Measurements from ENCODE around the gene PDE6B. TPM values are rescaled to one million over a fixed set of nuclear protein-coding genes. Genes with fewer than 3 reads are reported as not detected.
A peak's percentile ranks its signal among the peaks of the same experiment; 100 is the strongest.

Gene PDE6B
- total and polyA plus RNA-seq, 2 of the 13 experiments (the other 11 are each of a cell fraction or from before 2014, with no cell fraction given) = 0.38 to 0.40 TPM

DNA sequence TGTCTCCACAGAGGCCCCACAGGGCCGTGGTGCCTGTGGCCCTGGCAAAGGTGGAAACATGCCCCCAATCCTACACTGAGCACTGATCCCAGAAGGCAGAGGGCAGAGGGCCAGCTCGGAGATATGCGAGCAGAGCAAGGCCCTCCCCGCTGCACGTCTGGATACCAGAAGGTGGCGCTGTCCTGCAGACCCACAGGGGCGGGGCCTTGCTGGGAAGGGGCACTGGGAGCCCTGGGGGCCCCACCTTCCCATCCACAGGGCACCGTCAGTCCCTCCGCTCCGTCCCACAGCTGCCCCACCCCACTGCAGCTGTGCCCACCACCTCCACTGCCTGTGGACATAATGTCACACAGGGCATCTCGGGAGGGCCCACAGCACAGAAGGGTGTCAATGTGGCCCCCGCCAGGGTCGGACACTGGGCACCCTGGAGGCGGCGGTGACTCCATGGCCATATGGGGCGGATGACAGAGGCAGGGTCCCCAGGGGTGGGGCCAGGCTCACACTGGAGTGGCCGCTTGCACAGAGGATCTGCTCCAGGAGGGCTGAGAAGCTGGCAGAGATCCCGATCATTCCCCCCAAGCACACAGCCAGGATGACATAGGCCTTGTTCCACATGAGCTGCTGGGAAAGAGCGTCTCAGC is 58.7 kb downstream of the PDE6B start (continued):
- TF ChIP-seq, protein P1, sequence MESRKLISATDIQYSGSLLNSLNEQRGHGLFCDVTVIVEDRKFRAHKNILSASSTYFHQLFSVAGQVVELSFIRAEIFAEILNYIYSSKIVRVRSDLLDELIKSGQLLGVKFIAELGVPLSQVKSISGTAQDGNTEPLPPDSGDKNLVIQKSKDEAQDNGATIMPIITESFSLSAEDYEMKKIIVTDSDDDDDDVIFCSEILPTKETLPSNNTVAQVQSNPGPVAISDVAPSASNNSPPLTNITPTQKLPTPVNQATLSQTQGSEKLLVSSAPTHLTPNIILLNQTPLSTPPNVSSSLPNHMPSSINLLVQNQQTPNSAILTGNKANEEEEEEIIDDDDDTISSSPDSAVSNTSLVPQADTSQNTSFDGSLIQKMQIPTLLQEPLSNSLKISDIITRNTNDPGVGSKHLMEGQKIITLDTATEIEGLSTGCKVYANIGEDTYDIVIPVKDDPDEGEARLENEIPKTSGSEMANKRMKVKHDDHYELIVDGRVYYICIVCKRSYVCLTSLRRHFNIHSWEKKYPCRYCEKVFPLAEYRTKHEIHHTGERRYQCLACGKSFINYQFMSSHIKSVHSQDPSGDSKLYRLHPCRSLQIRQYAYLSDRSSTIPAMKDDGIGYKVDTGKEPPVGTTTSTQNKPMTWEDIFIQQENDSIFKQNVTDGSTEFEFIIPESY (CRISPR knock-in tag; IDR thresholded peaks at IDR 0.05) = peak; percentile 71
- TF ChIP-seq SP5 (CRISPR knock-in tag; IDR thresholded peaks at IDR 0.05; ENCODE audit: borderline replicate concordance, low read depth) (peak; percentile 73), POLR2A (IDR thresholded peaks at IDR 0.05; ENCODE audit: insufficient read depth in 1 of 2, low read depth in 2 of 2, low read length in 2 of 2) (peak in 1 of 2 experiments; percentile 17; a peak in 1 of 4 replicates), SOX5 (CRISPR knock-in tag; IDR thresholded peaks at IDR 0.05; ENCODE audit: borderline replicate concordance) (peak; percentile 38; the same call in 1 of the 2 replicates), SALL1 (CRISPR knock-in tag; IDR thresholded peaks at IDR 0.05) (0 out of 2 replicates have a peak, but pooled peaks have one; percentile 54), SRSF1 (optimal IDR thresholded peaks at IDR 0.05; ENCODE audit: low read depth, low read length) (no peak), KDM4B (CRISPR knock-in tag; IDR thresholded peaks at IDR 0.05) (peak; percentile 49; the same call in 1 of the 2 replicates), TEAD3 (CRISPR knock-in tag; optimal IDR thresholded peaks at IDR 0.05; ENCODE audit: borderline replicate concordance) (peak; percentile 91), STAG1 (CRISPR knock-in tag; IDR thresholded peaks at IDR 0.05) (peak; percentile 56), ZNF274 (CRISPR knock-in tag; IDR thresholded peaks at IDR 0.05) (no peak; the same call in 1 of the 2 replicates), ZNF350 (CRISPR knock-in tag; IDR thresholded peaks at IDR 0.05; ENCODE audit: borderline replicate concordance, low read depth) (peak; percentile 34; the same call in 1 of the 2 replicates), HNRNPL (IDR thresholded peaks at IDR 0.05; ENCODE audit: low read depth, low read length) (peak; percentile 90), ZNF329 (CRISPR knock-in tag; IDR thresholded peaks at IDR 0.05; ENCODE audit: low read depth) (no peak), RARA (CRISPR knock-in tag; IDR thresholded peaks at IDR 0.05) (peak; percentile 41; the same call in 1 of the 2 replicates), THAP11 (CRISPR knock-in tag; IDR thresholded peaks at IDR 0.05) (peak; percentile 38; the same call in 1 of the 2 replicates), SP1 (IDR thresholded peaks at IDR 0.05) (no peak), SP1 (CRISPR knock-in tag; IDR thresholded peaks at IDR 0.05) (peak; percentile 97), ZNF607 (CRISPR knock-in tag; IDR thresholded peaks at IDR 0.05; ENCODE audit: borderline replicate concordance) (0 out of 2 replicates have a peak, but pooled peaks have one; percentile 72)
- TF ChIP-seq, protein P2, sequence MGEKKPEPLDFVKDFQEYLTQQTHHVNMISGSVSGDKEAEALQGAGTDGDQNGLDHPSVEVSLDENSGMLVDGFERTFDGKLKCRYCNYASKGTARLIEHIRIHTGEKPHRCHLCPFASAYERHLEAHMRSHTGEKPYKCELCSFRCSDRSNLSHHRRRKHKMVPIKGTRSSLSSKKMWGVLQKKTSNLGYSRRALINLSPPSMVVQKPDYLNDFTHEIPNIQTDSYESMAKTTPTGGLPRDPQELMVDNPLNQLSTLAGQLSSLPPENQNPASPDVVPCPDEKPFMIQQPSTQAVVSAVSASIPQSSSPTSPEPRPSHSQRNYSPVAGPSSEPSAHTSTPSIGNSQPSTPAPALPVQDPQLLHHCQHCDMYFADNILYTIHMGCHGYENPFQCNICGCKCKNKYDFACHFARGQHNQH (CRISPR knock-in tag; IDR thresholded peaks at IDR 0.05) = peak; percentile 77; the same call in 1 of the 2 replicates
- TF ChIP-seq, protein P3, sequence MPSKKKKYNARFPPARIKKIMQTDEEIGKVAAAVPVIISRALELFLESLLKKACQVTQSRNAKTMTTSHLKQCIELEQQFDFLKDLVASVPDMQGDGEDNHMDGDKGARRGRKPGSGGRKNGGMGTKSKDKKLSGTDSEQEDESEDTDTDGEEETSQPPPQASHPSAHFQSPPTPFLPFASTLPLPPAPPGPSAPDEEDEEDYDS (CRISPR knock-in tag; IDR thresholded peaks at IDR 0.05) = peak; percentile 16; the same call in 1 of the 2 replicates
- TF ChIP-seq, protein P4, sequence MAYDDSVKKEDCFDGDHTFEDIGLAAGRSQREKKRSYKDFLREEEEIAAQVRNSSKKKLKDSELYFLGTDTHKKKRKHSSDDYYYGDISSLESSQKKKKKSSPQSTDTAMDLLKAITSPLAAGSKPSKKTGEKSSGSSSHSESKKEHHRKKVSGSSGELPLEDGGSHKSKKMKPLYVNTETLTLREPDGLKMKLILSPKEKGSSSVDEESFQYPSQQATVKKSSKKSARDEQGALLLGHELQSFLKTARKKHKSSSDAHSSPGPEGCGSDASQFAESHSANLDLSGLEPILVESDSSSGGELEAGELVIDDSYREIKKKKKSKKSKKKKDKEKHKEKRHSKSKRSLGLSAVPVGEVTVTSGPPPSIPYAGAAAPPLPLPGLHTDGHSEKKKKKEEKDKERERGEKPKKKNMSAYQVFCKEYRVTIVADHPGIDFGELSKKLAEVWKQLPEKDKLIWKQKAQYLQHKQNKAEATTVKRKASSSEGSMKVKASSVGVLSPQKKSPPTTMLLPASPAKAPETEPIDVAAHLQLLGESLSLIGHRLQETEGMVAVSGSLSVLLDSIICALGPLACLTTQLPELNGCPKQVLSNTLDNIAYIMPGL (CRISPR knock-in tag; IDR thresholded peaks at IDR 0.05; ENCODE audit: borderline replicate concordance in 1 of 2, low read depth in 1 of 2) = peak; percentile 79 to 91
- TF ChIP-seq, protein P5, sequence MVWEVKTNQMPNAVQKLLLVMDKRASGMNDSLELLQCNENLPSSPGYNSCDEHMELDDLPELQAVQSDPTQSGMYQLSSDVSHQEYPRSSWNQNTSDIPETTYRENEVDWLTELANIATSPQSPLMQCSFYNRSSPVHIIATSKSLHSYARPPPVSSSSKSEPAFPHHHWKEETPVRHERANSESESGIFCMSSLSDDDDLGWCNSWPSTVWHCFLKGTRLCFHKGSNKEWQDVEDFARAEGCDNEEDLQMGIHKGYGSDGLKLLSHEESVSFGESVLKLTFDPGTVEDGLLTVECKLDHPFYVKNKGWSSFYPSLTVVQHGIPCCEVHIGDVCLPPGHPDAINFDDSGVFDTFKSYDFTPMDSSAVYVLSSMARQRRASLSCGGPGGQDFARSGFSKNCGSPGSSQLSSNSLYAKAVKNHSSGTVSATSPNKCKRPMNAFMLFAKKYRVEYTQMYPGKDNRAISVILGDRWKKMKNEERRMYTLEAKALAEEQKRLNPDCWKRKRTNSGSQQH (CRISPR knock-in tag; IDR thresholded peaks at IDR 0.05; ENCODE audit: low read depth) = peak; percentile 69; the same call in 1 of the 2 replicates
- TF ChIP-seq, protein P6, sequence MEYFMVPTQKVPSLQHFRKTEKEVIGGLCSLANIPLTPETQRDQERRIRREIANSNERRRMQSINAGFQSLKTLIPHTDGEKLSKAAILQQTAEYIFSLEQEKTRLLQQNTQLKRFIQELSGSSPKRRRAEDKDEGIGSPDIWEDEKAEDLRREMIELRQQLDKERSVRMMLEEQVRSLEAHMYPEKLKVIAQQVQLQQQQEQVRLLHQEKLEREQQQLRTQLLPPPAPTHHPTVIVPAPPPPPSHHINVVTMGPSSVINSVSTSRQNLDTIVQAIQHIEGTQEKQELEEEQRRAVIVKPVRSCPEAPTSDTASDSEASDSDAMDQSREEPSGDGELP (IDR thresholded peaks at IDR 0.05; ENCODE audit: borderline replicate concordance, low read depth) = no peak
